Measurements from ENCODE around the gene ATF7IP.
"Not testable (repeated sequence)": the region's sequence is repeated elsewhere in the genome, so short reads cannot be mapped to it uniquely, and the experiment has no call there.

Gene ATF7IP, protein sequence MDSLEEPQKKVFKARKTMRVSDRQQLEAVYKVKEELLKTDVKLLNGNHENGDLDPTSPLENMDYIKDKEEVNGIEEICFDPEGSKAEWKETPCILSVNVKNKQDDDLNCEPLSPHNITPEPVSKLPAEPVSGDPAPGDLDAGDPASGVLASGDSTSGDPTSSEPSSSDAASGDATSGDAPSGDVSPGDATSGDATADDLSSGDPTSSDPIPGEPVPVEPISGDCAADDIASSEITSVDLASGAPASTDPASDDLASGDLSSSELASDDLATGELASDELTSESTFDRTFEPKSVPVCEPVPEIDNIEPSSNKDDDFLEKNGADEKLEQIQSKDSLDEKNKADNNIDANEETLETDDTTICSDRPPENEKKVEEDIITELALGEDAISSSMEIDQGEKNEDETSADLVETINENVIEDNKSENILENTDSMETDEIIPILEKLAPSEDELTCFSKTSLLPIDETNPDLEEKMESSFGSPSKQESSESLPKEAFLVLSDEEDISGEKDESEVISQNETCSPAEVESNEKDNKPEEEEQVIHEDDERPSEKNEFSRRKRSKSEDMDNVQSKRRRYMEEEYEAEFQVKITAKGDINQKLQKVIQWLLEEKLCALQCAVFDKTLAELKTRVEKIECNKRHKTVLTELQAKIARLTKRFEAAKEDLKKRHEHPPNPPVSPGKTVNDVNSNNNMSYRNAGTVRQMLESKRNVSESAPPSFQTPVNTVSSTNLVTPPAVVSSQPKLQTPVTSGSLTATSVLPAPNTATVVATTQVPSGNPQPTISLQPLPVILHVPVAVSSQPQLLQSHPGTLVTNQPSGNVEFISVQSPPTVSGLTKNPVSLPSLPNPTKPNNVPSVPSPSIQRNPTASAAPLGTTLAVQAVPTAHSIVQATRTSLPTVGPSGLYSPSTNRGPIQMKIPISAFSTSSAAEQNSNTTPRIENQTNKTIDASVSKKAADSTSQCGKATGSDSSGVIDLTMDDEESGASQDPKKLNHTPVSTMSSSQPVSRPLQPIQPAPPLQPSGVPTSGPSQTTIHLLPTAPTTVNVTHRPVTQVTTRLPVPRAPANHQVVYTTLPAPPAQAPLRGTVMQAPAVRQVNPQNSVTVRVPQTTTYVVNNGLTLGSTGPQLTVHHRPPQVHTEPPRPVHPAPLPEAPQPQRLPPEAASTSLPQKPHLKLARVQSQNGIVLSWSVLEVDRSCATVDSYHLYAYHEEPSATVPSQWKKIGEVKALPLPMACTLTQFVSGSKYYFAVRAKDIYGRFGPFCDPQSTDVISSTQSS

DNA sequence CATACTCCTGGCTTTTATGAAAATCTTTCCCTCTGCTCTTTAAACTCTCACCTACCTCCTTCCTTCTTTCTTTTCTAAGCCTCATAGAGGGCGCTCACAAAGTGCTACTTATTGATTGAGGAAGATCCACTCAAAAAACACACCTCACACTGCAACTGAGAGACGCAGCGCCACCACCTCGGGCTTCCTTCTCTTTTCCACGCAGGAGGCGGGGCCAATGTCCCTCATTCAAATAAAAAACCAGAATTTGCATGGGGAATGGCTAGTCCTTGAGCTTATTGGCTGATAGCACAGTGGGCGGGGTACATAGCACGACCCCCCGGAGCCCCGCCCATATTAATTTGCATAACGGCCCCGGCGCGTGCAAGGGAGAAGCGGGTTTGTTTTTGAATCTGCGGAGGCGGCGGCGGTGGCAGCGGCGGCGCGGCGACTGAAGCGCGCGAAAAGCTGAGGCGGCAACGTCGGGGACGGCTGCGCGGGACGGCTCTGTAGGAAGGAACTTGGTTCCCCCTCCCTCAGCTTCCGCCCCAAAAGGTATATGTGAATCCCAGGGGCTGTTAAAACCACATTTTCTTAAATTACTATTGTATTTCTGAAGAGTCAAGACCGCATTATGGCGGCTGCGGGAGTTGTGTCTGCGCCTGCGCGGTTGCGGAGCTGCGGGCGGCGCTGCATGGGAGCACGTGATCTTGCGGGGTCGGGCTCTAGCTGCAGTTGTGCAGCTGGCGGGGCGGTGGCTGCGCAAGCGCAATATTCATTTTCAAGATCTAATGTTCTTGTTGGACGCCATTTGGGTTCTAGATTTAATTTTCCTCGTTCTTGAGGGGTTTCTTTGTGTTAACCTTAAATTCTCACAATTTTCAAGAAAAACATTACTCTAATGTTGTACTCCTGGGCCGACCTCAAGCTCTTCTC, at the start of gene ATF7IP:
TSS of gene ATF7IP (plus strand) at position 389 of the 915 bp plus-strand sequence. CDS start 58,234 bp downstream, outside the sequence.
- TF ChIP-seq, protein P1, sequence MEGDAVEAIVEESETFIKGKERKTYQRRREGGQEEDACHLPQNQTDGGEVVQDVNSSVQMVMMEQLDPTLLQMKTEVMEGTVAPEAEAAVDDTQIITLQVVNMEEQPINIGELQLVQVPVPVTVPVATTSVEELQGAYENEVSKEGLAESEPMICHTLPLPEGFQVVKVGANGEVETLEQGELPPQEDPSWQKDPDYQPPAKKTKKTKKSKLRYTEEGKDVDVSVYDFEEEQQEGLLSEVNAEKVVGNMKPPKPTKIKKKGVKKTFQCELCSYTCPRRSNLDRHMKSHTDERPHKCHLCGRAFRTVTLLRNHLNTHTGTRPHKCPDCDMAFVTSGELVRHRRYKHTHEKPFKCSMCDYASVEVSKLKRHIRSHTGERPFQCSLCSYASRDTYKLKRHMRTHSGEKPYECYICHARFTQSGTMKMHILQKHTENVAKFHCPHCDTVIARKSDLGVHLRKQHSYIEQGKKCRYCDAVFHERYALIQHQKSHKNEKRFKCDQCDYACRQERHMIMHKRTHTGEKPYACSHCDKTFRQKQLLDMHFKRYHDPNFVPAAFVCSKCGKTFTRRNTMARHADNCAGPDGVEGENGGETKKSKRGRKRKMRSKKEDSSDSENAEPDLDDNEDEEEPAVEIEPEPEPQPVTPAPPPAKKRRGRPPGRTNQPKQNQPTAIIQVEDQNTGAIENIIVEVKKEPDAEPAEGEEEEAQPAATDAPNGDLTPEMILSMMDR (IDR thresholded peaks at IDR 0.05; ENCODE audit: borderline replicate concordance, insufficient read depth, low read depth, low read length): no peak
- H3K4me3 ChIP-seq (ENCODE audit: low read depth, low read length): peak within 1 kb of the TSS; percentile 72

DNA sequence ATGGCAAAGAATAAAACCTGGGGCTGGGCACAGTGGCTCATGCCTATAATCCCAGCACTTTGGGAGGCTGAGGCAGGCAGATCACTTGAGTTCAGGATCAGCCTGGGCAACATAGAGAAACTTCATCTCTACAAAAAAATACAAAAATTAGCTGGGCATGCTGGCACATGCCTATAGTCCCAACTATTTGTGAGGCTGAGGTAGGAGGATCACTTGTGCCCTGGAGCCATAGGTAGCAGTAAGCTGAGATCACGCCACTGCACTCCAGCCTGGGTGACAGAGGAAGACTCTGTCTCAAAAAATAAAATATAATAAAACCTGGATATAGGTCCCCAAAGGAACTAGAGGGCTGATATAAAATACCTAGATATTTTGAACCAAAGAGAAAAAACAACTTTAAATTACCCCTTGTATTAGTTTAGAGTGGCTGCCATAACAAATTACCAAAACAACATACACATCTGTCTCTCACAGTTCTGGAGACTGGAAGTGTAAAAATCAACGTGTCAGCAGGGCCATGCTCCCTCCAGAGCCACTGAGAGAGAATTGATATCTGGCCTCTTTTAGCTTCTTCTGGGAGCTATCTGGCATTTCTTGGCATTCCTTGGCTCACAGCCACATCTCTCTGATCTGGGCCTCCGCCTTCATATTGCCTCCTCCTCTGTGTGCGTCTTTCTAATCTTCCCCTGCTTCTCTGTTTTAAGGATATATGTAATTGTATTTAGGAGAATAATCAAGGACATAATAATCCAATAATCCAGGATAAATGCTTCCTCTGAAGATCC, 47.9 kb upstream of the ATF7IP start:
- H3K4me3 ChIP-seq (ENCODE audit: low read depth, low read length): no peak overlapping the region
- TF ChIP-seq, protein P1 (IDR thresholded peaks at IDR 0.05; ENCODE audit: borderline replicate concordance, insufficient read depth, low read depth, low read length): no peak

DNA sequence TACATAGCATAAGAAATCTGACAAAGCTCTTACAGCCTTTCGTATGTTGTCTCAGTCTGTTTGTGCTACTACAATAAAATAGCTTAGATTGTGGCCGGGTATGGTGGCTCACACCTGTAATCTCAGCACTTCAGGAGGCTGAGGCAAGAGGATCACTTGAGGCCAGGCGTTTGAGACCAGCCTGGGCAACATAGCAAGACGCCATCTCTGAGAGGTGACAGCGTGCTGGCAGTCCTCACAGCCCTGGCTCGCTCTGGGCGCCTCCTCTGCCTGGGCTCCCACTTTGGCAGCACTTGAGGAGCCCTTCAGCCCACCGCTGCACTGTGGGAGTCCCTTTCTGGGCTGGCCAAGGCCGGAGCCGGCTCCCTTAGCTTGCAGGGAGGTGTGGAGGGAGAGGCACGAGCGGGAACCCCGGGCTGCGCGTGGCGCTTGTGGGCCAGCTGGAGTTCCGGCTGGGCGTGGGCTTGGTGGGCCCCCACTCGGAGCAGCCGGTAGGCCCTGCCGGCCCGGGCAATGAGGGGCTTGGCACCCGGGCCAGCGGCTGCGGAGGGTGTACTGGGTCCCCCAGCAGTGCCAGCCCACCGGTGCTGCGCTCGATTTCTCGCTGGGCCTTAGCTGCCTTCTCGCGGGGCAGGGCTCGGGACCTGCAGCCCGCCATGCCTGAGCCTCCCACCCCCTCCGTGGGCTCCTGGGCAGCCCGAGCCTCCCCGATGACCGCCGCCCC, 45.6 kb upstream of the ATF7IP start:
- H3K4me3 ChIP-seq (ENCODE audit: low read depth, low read length): not testable (repeated sequence)

DNA sequence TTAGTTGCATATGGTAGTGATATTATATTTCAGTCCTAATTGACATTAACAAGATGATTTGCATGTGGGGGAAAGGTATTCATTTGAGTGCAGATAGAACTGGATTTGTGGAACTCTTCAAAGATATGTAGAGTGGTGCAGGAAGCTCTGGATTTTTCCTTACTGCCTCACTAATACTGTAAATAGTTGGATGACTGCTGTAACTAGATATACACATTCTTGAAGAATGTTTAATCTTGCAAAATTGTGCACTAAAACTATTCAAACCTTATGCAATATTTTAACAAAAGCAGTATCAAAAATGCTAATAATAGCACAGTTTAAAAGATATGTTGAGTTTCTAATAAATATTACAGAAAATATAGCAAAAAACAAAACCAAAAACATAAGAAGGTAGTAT, 43.1 kb upstream of the ATF7IP start:
- no peak overlapping the region for H3K4me3 ChIP-seq (ENCODE audit: low read depth, low read length)
- TF ChIP-seq, protein P1 (IDR thresholded peaks at IDR 0.05; ENCODE audit: borderline replicate concordance, insufficient read depth, low read depth, low read length): no peak

DNA sequence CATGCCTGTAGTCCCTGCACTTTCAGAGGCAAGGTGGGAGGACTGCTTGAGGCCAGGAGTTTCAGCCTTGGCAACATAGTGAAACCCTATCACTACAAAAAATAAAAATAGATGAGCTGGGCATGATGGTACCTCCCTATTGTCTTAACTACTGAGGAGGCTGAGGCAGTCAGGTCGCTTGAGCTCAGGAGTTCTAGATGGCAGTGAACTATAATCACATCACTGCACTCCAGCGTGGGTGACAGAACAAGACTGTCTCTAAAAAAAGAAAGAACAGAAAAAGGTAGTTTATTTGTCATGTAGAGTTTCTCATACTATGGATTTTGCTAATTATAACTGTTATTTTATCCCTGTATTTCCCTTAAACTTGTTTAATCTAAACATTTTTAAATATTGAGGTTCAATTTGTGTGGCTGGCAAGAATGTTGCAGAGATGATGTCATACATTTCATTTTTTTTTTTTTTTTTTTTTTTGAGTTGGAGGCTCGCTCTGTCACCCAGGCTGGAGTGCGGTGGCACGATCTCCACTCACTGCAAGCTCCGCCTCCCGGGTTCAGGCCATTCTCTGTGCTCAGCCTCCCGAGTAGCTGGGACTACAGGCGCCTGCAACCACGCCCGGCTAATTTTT, 39.7 kb upstream of the ATF7IP start:
- TF ChIP-seq, protein P1 (IDR thresholded peaks at IDR 0.05; ENCODE audit: borderline replicate concordance, insufficient read depth, low read depth, low read length): no peak

DNA sequence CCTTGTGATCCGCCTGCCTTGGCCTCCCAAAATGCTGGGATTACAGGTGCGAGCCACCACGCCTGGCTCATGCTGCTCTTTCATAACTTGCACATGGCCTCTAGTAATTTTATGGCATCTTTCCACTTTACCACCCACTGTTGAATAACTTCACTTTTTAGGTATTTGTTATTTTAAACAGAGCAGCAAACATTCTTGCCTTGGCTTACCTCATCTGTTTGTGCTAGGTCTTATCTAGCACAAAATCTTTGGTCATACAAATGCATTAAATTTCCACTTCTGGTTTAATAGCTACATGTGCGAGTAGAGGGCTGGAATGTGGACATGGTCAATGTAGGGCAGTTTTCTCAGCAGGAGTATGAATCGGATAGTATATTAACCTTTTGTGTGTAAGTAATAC, 38.8 kb upstream of the ATF7IP start:
- TF ChIP-seq, protein P1 (IDR thresholded peaks at IDR 0.05; ENCODE audit: borderline replicate concordance, insufficient read depth, low read depth, low read length): no peak
- no peak overlapping the region for H3K4me3 ChIP-seq (ENCODE audit: low read depth, low read length)

More for the DNA sequence above, 39.7 kb upstream of the ATF7IP start:
- H3K4me3 ChIP-seq (ENCODE audit: low read depth, low read length): no peak overlapping the region

Measured in GM12875 (cell line).